ENCODE measurements around the gene TRIM26.

DNA sequence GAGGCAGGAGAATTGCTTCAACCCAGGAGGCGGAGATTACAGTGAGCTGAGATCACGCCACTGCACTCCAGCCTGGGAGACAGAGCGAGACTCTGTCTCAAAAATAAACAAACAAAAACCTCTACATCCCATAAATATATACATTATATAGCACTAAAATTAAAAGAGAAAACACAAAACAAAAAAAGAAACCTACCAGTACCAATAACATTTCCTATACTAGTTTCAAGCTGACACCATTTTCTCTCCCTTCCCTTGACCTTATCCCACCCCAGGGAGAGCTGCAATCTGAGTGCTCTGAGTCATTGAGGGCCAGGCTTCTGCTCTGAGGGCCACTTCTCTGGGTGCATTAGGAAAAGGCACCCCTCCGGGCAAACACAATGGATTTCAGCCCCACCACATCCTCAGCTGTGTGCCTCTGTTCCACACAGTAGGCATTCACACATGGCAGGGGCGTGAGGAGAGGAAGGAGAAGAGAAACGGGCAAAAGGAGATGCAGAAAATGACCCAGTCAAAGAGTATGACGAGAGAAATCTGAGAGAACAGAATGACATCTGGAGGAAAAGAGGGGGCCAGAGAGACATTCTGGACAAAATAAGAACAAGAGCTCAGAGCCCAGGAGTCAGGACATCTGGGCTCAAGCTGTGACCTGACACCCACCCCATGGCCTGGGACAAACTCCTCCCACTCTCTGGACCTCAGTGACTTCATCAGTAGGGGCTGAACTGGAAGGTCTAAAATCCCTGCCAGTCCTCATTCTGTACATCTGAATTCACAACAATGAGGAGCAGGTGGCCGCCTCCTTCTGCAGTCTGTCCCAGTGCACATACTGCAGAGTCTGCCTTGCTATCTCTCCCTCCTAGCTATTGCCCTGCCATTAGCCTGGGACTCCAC is 18.2 kb downstream of the TRIM26 start:
- TF ChIP-seq, protein P1, sequence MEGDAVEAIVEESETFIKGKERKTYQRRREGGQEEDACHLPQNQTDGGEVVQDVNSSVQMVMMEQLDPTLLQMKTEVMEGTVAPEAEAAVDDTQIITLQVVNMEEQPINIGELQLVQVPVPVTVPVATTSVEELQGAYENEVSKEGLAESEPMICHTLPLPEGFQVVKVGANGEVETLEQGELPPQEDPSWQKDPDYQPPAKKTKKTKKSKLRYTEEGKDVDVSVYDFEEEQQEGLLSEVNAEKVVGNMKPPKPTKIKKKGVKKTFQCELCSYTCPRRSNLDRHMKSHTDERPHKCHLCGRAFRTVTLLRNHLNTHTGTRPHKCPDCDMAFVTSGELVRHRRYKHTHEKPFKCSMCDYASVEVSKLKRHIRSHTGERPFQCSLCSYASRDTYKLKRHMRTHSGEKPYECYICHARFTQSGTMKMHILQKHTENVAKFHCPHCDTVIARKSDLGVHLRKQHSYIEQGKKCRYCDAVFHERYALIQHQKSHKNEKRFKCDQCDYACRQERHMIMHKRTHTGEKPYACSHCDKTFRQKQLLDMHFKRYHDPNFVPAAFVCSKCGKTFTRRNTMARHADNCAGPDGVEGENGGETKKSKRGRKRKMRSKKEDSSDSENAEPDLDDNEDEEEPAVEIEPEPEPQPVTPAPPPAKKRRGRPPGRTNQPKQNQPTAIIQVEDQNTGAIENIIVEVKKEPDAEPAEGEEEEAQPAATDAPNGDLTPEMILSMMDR (IDR thresholded peaks at IDR 0.05; ENCODE audit: control extremely low read depth in 1 of 3, insufficient read depth in 1 of 3, low read depth in 1 of 3, low read length in 3 of 3): no peak
- no peak for TF ChIP-seq CTBP2 (IDR thresholded peaks at IDR 0.05; ENCODE audit: borderline replicate concordance, insufficient read depth, insufficient read length, low read length)
- TF ChIP-seq SUZ12 (IDR thresholded peaks at IDR 0.05; ENCODE audit: low read length): no peak
- TF ChIP-seq EP300 (IDR thresholded peaks at IDR 0.05; ENCODE audit: borderline replicate concordance in 1 of 2, low read depth in 2 of 2, low read length in 2 of 2): no peak
- no peak for TF ChIP-seq SP4 (IDR thresholded peaks at IDR 0.05; ENCODE audit: low read length)
- TF ChIP-seq TEAD4 (IDR thresholded peaks at IDR 0.05; ENCODE audit: low read depth, low read length): no peak
- TF ChIP-seq POLR2AphosphoS5 (IDR thresholded peaks at IDR 0.05; ENCODE audit: low read depth, low read length): no peak
- no peak for TF ChIP-seq SIN3A (conservative IDR thresholded peaks at IDR 0.05 in 1 of 2, IDR thresholded peaks at IDR 0.05 in 1 of 2; ENCODE audit: low read depth in 1 of 2, low read length in 2 of 2)
- no peak for TF ChIP-seq SP1 (IDR thresholded peaks at IDR 0.05; ENCODE audit: low read depth, low read length)
